ENCODE results near the gene RTKN. TPM values are rescaled to one million over a fixed set of nuclear protein-coding genes. Genes with fewer than 3 reads are reported as not detected.
A peak's percentile ranks its signal among the peaks of the same experiment; 100 is the strongest.
"Not testable (repeated sequence)": the region's sequence is repeated elsewhere in the genome, so short reads cannot be mapped to it uniquely, and the experiment has no call there.

The RTKN gene
- total RNA-seq, 2 experiments from 2014 or later, result 1.8 to 2.5 TPM

GRCh38 chr2:74461187-74462053, 19.7 kb upstream of the RTKN start:
- Mint-ChIP-seq H3K4me1 (peaks cover 28% of the 10 kb centered on the region), H3K36me3 (ENCODE audit: low read depth) (peaks cover 19% of the 10 kb centered on the region), H3K4me3 (no peak overlapping the region), H3K27me3 (no peaks in the 10 kb centered on the region), H3K9me3 (ENCODE audit: low read depth) (no peaks in the 10 kb centered on the region), H3K27ac (no peak overlapping the region)
- ATAC-seq (no peak), DNase-seq (no peak)
- ChIA-PET POLR2A (no interaction called here), CTCF (interaction anchor here (0.7 to 1.5 kb wide), 3 partner anchors 8 to 13 kb away, joined by 3 to 4 read pairs (median 4); no protein-coding TSS in a partner anchor)
- intact Hi-C loops (cut with DNase I, micrococcal nuclease), result no loop called here

- DNase-seq; H3K9me3 Mint-ChIP-seq (ENCODE audit: low read depth); intact Hi-C loops (cut with DNase I, micrococcal nuclease); POLR2A ChIA-PET; ATAC-seq; H3K27me3 Mint-ChIP-seq: not testable (repeated sequence)
- Mint-ChIP-seq H3K4me3 (peak overlapping the region; percentile 90), H3K27ac (peak overlapping the region; percentile 29), H3K4me1 (peaks cover 34% of the 10 kb centered on the region), H3K36me3 (ENCODE audit: low read depth) (peaks cover 29% of the 10 kb centered on the region)
- CTCF ChIA-PET, result interaction anchor here (6.6 kb wide), 1 partner anchor 13 kb away, joined by 44 read pairs; the partner anchor contains the start of gene MRPL53
These were observed 18.4 kb upstream of the RTKN start for GRCh38 chr2:74460187-74460586.

- Mint-ChIP-seq H3K4me3 (peak overlapping the region; percentile 90), H3K27ac (peak overlapping the region; percentile 99), H3K36me3 (ENCODE audit: low read depth) (peaks cover 31% of the 10 kb centered on the region), H3K4me1 (peaks cover 38% of the 10 kb centered on the region)
- ChIA-PET CTCF (interaction anchor here (0.6 to 6.6 kb wide), 5 partner anchors 8 to 129 kb away, joined by 4 to 62 read pairs (median 14); partner anchors contain the start of genes CCDC142, MRPL53 and TTC31), POLR2A (interaction anchor here (2.3 kb wide), 1 partner anchor 22 kb away, joined by 18 read pairs; the partner anchor contains the start of genes CCDC142 and TTC31)
- not testable (repeated sequence) for H3K27me3 Mint-ChIP-seq; DNase-seq; H3K9me3 Mint-ChIP-seq (ENCODE audit: low read depth); ATAC-seq
- intact Hi-C loops (cut with DNase I, micrococcal nuclease), result loop anchor here in 1 of 2 experiments (5.0 kb wide), 2 partner anchors 378 to 532 kb away; partner anchors contain the start of gene DGUOK
These were observed 17.9 kb upstream of the RTKN start for GRCh38 chr2:74459503-74460118.

GRCh38 chr2:74458938-74459363, 17.2 kb upstream of the RTKN start:
- no peaks in the 10 kb centered on the region for H3K27me3 Mint-ChIP-seq
- ATAC-seq (no peak), DNase-seq (no peak)
- ChIA-PET CTCF (interaction anchor here (0.6 to 6.6 kb wide), 9 partner anchors 9 to 260 kb away, joined by 3 to 62 read pairs (median 4); partner anchors contain the start of genes CCDC142, MRPL53, MTHFD2 and TTC31), POLR2A (interaction anchor here (0.6 to 2.3 kb wide), 11 partner anchors 10 to 473 kb away, joined by 3 to 18 read pairs (median 4); partner anchors contain the start of genes AUP1, CCDC142, DQX1 and HTRA2)
- H3K4me1 Mint-ChIP-seq, result peaks cover 40% of the 10 kb centered on the region
- peak overlapping the region; percentile 90 for H3K4me3 Mint-ChIP-seq
- intact Hi-C loops (cut with DNase I, micrococcal nuclease), result loop anchor here (1.0 to 5.0 kb wide), 10 partner anchors 13 to 532 kb away; partner anchors contain the start of genes MRPL53 (in 2 of the 2), C2orf81 (in 1 of the 2), DGUOK (in 1 of the 2) and DOK1 (in 1 of the 2)
- H3K36me3 Mint-ChIP-seq (ENCODE audit: low read depth), result peaks cover 31% of the 10 kb centered on the region
- peak overlapping the region; percentile 99 for H3K27ac Mint-ChIP-seq
- H3K9me3 Mint-ChIP-seq (ENCODE audit: low read depth), result no peaks in the 10 kb centered on the region

GRCh38 chr2:74458132-74458937, 16.6 kb upstream of the RTKN start, which contains the start of gene WBP1:
Gene WBP1, plus strand, starts transcription at chr2:74458438. Its CDS starts 165 bp downstream, at chr2:74458603.
- peak within 1 kb of the TSS; percentile 99 for H3K27ac Mint-ChIP-seq
- intact Hi-C loops (cut with DNase I, micrococcal nuclease), result loop anchor here (1.0 to 5.0 kb wide), 10 partner anchors 14 to 531 kb away; partner anchors contain the start of genes MRPL53 (in 2 of the 2), C2orf81 (in 1 of the 2), DGUOK (in 1 of the 2) and DOK1 (in 1 of the 2)
- peak; percentile 88 for ATAC-seq
- CTCF ChIA-PET, result interaction anchor here (0.6 to 6.6 kb wide), 12 partner anchors 10 to 260 kb away, joined by 3 to 62 read pairs (median 4); partner anchors contain the start of genes CCDC142, MRPL53, MTHFD2 and TTC31
- peaks cover 31% of the 10 kb centered on the region for H3K36me3 Mint-ChIP-seq (ENCODE audit: low read depth)
- no peaks in the 10 kb centered on the region for H3K27me3 Mint-ChIP-seq
- POLR2A ChIA-PET, result interaction anchor here (0.6 to 2.3 kb wide), 14 partner anchors 9 to 473 kb away, joined by 3 to 18 read pairs (median 4); partner anchors contain the start of genes AUP1, CCDC142, DQX1 and HTRA2
- peak; percentile 99 for DNase-seq
- no peaks in the 10 kb centered on the region for H3K9me3 Mint-ChIP-seq (ENCODE audit: low read depth)
- H3K4me3 Mint-ChIP-seq, result peak within 1 kb of the TSS; percentile 90
- peaks cover 37% of the 10 kb centered on the region for H3K4me1 Mint-ChIP-seq

- POLR2A ChIA-PET, result interaction anchor here (1.0 to 2.3 kb wide), 9 partner anchors 9 to 279 kb away, joined by 3 to 18 read pairs (median 5); partner anchors contain the start of genes AUP1, CCDC142, DQX1 and HTRA2
- Mint-ChIP-seq H3K9me3 (ENCODE audit: low read depth) (no peaks in the 10 kb centered on the region), H3K27me3 (no peaks in the 10 kb centered on the region), H3K27ac (peak overlapping the region; percentile 99), H3K4me1 (peaks cover 40% of the 10 kb centered on the region), H3K36me3 (ENCODE audit: low read depth) (peaks cover 28% of the 10 kb centered on the region), H3K4me3 (peak overlapping the region; percentile 90)
- ATAC-seq (peak; percentile 42), DNase-seq (peak; percentile 91)
- CTCF ChIA-PET, result interaction anchor here (0.7 to 6.6 kb wide), 10 partner anchors 10 to 259 kb away, joined by 3 to 62 read pairs (median 4); partner anchors contain the start of genes CCDC142, MRPL53, MTHFD2 and TTC31
- intact Hi-C loops (cut with DNase I, micrococcal nuclease), result loop anchor here (1.0 to 5.0 kb wide), 12 partner anchors 8 to 530 kb away; partner anchors contain the start of genes MOGS (in 2 of the 2), MRPL53 (in 2 of the 2), C2orf81 (in 1 of the 2) and DGUOK (in 1 of the 2)
These were observed 15.9 kb upstream of the RTKN start for GRCh38 chr2:74457549-74458131.

GRCh38 chr2:74457129-74457548, 15.4 kb upstream of the RTKN start:
- no peak for DNase-seq
- no peak for ATAC-seq
- H3K4me1 Mint-ChIP-seq, result peaks cover 44% of the 10 kb centered on the region
- H3K27ac Mint-ChIP-seq, result peak overlapping the region; percentile 98
- no peaks in the 10 kb centered on the region for H3K27me3 Mint-ChIP-seq
- ChIA-PET POLR2A (interaction anchor here (0.6 to 1.9 kb wide), 3 partner anchors 12 to 25 kb away, joined by 3 to 9 read pairs (median 6); partner anchors contain the start of gene MRPL53), CTCF (interaction anchor here (1.2 to 6.6 kb wide), 5 partner anchors 11 to 61 kb away, joined by 3 to 62 read pairs (median 14); partner anchors contain the start of genes C2orf81, CCDC142, MRPL53 and TTC31)
- peak overlapping the region; percentile 90 for H3K4me3 Mint-ChIP-seq
- peaks cover 28% of the 10 kb centered on the region for H3K36me3 Mint-ChIP-seq (ENCODE audit: low read depth)
- intact Hi-C loops (cut with DNase I, micrococcal nuclease), result loop anchor here (1.0 to 5.0 kb wide), 4 partner anchors 8 to 530 kb away; partner anchors contain the start of genes MOGS (in 2 of the 2) and DGUOK (in 1 of the 2)
- no peaks in the 10 kb centered on the region for H3K9me3 Mint-ChIP-seq (ENCODE audit: low read depth)

GRCh38 chr2:74454654-74455511, 13.1 kb upstream of the RTKN start, which contains the start of gene INO80B:
Gene INO80B, plus strand, starts transcription at chr2:74455087. Its CDS starts 30 bp downstream, at chr2:74455117.
- intact Hi-C loops (cut with DNase I, micrococcal nuclease), result loop anchor here (1.0 to 5.0 kb wide), 14 partner anchors 14 to 1220 kb away; partner anchors contain the start of genes AUP1 (in 2 of the 2), C2orf81 (in 2 of the 2), HTRA2 (in 2 of the 2) and PCGF1 (in 2 of the 2)
- peaks cover 43% of the 10 kb centered on the region for H3K4me1 Mint-ChIP-seq
- peak within 1 kb of the TSS; percentile 90 for H3K4me3 Mint-ChIP-seq
- H3K27me3 Mint-ChIP-seq, result no peaks in the 10 kb centered on the region
- POLR2A ChIA-PET, result interaction anchor here (0.6 to 1.3 kb wide), 8 partner anchors 12 to 76 kb away, joined by 3 to 16 read pairs (median 4); partner anchors contain the start of genes AUP1, CCDC142, DQX1 and TTC31
- peak within 1 kb of the TSS; percentile 98 for H3K27ac Mint-ChIP-seq
- H3K36me3 Mint-ChIP-seq (ENCODE audit: low read depth), result peaks cover 23% of the 10 kb centered on the region
- ATAC-seq (peak; percentile 59), DNase-seq (peak; percentile 98)
- no peaks in the 10 kb centered on the region for H3K9me3 Mint-ChIP-seq (ENCODE audit: low read depth)
- CTCF ChIA-PET, result interaction anchor here (0.6 to 6.6 kb wide), 12 partner anchors 12 to 205 kb away, joined by 3 to 62 read pairs (median 8); partner anchors contain the start of genes AUP1, CCDC142, HTRA2 and MRPL53

Data from activated CD4-positive, alpha-beta T cell treated with anti-CD3 and anti-CD28 coated beads for 36 hours (primary cell).